Measurements from ENCODE around the gene PRPF19. TPM values are rescaled to one million over a fixed set of nuclear protein-coding genes. Genes with fewer than 3 reads are reported as not detected.

PRPF19 gene
- total RNA-seq, 1 donor from 2014 or later, result 96.3 TPM

DNA sequence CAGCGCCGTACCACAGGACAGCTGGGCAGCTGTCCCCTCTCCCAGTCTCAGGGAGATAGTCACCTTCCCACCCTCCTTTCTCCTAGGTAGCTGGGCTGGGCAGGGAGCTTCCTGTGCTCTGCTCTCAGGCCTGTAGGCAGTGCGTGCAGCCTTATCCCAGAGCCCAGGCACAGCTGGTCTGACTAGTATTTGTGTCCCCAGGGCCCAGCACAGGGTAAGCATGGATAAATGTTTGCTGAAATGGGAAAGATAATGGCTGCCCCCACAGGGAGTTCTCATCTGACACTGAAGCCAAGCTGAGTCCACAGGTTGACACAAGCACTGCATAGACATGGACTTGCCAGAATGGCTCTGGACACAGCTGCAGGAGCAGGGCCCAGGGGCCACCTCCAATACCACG is 35.8 kb upstream of the PRPF19 start:
- TF ChIP-seq, protein P1, sequence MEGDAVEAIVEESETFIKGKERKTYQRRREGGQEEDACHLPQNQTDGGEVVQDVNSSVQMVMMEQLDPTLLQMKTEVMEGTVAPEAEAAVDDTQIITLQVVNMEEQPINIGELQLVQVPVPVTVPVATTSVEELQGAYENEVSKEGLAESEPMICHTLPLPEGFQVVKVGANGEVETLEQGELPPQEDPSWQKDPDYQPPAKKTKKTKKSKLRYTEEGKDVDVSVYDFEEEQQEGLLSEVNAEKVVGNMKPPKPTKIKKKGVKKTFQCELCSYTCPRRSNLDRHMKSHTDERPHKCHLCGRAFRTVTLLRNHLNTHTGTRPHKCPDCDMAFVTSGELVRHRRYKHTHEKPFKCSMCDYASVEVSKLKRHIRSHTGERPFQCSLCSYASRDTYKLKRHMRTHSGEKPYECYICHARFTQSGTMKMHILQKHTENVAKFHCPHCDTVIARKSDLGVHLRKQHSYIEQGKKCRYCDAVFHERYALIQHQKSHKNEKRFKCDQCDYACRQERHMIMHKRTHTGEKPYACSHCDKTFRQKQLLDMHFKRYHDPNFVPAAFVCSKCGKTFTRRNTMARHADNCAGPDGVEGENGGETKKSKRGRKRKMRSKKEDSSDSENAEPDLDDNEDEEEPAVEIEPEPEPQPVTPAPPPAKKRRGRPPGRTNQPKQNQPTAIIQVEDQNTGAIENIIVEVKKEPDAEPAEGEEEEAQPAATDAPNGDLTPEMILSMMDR (IDR thresholded peaks at IDR 0.05; ENCODE audit: unreplicated experiment), result no peak
- peak overlapping the region; percentile 21 for H3K27ac Mint-ChIP-seq
- no peak for DNase-seq (ENCODE audit: low spot score in 2 of 2, unreplicated experiment in 2 of 2)
- H3K36me3 Mint-ChIP-seq, result no peaks in the 10 kb centered on the region
- H3K4me3 Mint-ChIP-seq, result no peak overlapping the region
- no peaks in the 10 kb centered on the region for H3K9me3 Mint-ChIP-seq
- no peaks in the 10 kb centered on the region for H3K27me3 Mint-ChIP-seq (ENCODE audit: low read depth)
- peaks cover 19% of the 10 kb centered on the region for H3K4me1 Mint-ChIP-seq

DNA sequence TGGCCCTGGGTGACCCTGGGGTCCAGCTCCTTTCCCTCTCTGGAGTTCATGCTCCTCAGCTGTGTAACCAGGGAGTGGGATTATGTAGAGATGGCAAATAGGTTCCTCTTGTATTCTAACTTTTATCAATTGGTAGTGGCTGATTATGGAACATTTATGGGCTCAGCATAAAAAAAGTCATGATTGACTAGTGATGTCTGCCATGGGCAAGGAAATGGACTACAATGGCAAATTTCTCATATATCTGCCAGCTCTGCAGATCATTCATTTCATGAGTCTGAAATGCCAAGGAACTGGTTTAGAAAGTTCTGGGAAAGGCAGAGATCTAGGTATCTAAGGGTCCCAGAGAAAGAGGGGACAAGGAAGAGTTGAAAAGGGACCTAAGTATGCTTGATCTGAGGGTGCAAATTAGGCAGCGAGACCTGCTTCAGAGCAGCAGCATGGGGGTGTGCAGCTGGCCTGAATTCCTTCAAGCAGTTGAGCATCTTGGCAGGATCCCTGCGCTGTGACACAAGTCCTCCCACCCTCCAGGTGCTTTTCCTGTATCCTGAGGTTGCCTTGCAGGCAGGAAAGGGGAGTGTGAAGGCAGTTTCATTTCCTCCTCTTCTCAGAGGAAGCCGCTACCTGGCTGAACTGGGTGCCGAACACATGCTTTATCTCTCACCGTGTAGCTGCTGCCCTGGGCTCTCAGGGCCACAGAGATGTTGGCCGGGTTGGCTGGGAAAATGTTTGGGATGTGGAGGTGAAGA is 35.2 kb upstream of the PRPF19 start:
- TF ChIP-seq, protein P1 (IDR thresholded peaks at IDR 0.05; ENCODE audit: unreplicated experiment), result no peak
- Mint-ChIP-seq H3K4me1 (peaks cover 19% of the 10 kb centered on the region), H3K27me3 (ENCODE audit: low read depth) (no peaks in the 10 kb centered on the region), H3K9me3 (no peaks in the 10 kb centered on the region), H3K4me3 (no peak overlapping the region), H3K36me3 (no peaks in the 10 kb centered on the region), H3K27ac (no peak overlapping the region)
- DNase-seq (ENCODE audit: low spot score in 2 of 2, unreplicated experiment in 2 of 2), result no peak

DNA sequence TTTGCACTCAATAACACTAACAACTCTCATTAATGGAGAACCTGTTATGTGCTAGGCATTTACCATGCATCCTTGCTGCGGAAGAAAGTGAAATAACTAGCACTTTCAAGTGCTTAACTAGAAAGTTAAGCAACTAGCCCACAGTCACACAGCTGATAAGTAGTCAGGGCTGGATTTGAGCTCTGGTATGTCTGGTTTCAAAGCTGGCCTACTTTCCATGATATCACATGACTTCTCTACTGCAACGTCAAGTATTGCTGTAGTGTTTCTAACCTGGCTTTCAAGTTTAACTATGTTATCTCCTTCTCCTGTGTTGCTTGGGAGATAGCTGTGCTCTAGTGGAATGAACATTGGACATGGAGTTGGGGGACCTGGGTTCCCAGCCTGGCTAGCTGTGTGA is 33.5 kb upstream of the PRPF19 start:
- Mint-ChIP-seq H3K9me3 (no peaks in the 10 kb centered on the region), H3K27me3 (ENCODE audit: low read depth) (no peaks in the 10 kb centered on the region), H3K36me3 (peaks cover 2% of the 10 kb centered on the region), H3K27ac (peak overlapping the region; percentile 34), H3K4me3 (no peak overlapping the region), H3K4me1 (peaks cover 19% of the 10 kb centered on the region)
- no peak for DNase-seq (ENCODE audit: low spot score in 2 of 2, unreplicated experiment in 2 of 2)
- TF ChIP-seq, protein P1 (IDR thresholded peaks at IDR 0.05; ENCODE audit: unreplicated experiment), result no peak

DNA sequence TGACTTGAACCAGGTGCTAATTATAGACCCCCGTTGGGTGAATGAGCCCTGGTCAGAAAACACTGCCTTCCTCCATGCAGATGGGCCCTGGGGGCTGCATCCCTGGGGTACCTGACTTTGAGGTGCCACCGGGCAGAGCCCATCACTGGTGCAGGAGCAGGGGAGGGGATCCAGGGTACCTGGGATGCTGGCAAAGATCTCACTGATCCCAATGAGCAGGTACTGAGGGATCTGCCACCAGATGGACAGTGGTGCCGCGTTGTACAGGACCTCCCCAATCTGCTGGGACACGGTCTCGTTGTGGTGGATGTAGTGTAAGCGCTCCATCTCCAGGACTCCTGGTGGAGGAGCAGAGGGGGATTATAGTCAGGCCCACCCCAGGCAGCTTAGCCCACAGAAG is 32.9 kb upstream of the PRPF19 start:
- Mint-ChIP-seq H3K4me1 (peaks cover 19% of the 10 kb centered on the region), H3K4me3 (no peak overlapping the region), H3K9me3 (no peaks in the 10 kb centered on the region), H3K27ac (no peak overlapping the region), H3K36me3 (peaks cover 2% of the 10 kb centered on the region), H3K27me3 (ENCODE audit: low read depth) (no peaks in the 10 kb centered on the region)
- TF ChIP-seq, protein P1 (IDR thresholded peaks at IDR 0.05; ENCODE audit: unreplicated experiment), result no peak
- no peak for DNase-seq (ENCODE audit: low spot score in 2 of 2, unreplicated experiment in 2 of 2)

DNA sequence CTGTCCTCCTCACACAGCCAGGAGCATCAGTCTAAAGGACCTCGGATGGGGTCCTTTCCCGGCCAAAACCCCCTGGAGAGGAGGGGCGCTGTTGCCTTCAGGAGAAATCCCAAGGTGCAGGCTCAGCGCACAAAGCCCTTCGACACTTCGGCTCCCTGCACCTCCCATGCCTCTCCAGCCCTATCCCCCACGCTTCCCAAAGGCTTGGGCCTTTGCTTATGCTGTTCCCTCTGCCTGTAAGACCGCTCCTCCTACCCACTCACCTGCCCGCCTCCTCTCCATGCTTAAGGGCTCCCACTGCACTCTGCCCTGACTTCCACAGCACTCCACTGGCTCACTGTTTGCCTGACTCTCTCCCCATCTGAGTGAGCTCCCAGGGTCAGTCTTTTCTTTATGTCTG is 32.1 kb upstream of the PRPF19 start:
- Mint-ChIP-seq H3K9me3 (no peaks in the 10 kb centered on the region), H3K27me3 (ENCODE audit: low read depth) (no peaks in the 10 kb centered on the region), H3K27ac (no peak overlapping the region), H3K4me1 (peaks cover 15% of the 10 kb centered on the region), H3K4me3 (no peak overlapping the region), H3K36me3 (peaks cover 2% of the 10 kb centered on the region)
- DNase-seq (ENCODE audit: low spot score in 2 of 2, unreplicated experiment in 2 of 2), result no peak
- TF ChIP-seq, protein P1 (IDR thresholded peaks at IDR 0.05; ENCODE audit: unreplicated experiment), result no peak

Measured in mesothelial cell of epicardium (in vitro differentiated cells).